Activated CD4-positive, alpha-beta T cell treated with anti-CD3 and anti-CD28 coated beads for 4 hours (primary cell): ENCODE measurements around the gene ANKRD40.
"Not testable (repeated sequence)": the region's sequence is repeated elsewhere in the genome, so short reads cannot be mapped to it uniquely, and the experiment has no call there.

Experiments used
- DNase-seq, 2 donors: peaks; one replicate each; pipeline ENCODE4 v3.0.0-alpha.2; 2020

The ANKRD40 gene

DNA sequence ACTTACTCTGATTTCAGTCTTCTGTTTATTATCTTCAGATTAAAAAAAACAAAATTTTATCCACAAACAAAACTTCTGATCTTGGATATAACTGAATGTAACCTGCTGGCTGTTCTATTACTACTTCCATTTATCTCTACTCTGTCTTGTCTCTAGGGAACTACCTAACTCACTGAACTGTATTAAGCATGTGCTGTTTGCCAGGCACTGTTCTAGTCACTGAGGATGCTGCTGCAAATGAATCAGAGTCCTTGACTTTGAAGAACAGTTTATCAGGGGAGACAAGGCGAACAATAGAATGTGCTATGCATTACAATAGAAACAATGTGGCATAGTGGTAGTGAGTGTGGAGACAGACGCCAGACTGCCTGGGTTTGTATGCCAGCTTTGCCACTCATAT lies 2.3 kb upstream of the ANKRD40 start:
- DNase-seq = no peak

DNA sequence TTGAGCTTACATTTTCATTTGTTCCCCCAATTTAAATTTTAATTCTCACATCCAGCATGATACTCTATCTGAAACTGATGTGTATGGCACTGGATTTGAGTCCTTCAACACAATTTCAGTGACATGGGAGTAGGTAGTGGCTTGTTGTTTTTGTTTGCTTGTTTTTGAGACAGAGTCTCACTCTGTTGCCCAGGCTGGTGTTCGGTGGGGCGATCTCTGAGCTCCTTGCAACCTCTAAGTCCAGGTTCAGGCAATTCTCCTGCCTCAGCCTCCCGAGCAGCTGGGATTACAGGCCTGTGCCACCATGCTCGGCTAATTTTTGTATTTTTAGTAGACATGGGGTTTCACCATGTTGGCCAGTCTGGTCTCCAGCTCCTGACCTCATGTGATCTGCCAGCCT lies 1.3 kb upstream of the ANKRD40 start:
- not testable (repeated sequence) for DNase-seq

DNA sequence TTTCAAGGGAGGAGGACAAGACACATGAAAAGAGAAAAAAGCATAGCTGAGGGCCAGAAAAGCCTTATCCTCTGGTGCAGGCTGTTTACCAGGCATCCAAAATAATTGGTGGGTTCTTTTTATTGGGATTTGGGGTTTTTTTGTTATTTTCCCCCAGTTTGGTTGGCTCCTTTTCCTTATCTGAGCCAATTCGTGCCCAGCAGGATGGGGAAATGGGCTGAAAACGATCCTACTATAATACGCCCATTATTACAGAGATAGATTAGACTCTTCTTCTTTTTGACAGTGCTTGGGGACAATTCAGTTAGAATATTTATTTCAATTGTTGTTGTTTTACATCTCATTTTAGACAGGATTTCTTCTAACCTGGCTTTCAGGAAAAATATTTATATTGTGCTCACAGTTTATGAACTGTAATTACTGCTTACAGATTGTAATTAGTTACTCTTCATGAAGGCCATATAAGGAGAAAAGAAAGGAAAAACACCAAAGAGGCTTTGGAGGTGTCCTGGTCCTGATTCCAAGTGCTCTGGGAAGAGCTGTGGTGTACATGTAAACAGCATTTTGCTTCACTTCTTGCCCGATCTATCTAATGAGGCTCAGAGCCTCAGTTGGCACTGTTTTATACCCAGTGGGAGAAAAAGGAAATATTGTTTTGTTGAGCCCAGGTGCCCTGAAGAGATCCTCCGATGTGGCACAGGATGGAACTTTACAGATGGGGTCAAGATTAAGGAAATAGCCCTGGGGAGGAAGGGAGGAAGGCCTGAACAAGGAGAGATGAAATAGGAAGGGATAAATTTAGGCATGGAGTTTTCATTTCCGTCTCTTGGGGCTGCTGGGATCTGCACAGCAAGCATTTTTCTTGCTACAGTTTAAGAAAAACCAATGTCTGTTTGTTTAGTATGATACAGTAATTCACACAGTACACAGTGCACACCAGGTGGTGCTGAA lies 611 bp upstream of the ANKRD40 start:
- no peak for DNase-seq

DNA sequence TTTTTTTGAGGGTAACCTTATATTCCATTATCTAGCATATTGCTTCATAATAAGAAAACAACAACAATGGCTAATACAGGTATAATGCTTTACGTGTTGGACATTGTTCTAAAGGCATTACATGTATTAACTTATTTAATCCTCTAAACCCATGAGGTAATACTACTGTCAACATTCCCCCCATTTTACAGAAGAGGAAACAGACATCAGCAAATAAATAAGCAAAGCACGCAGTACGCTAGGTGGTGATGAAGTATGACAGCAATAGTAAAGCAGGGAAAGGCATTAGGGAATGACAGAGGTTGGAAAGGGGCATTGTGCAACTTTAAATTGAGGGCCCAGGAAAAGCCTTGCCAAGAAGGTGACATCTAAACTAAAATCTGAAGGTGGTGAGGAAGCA lies 4.6 kb downstream of the ANKRD40 start:
- DNase-seq = no peak

DNA sequence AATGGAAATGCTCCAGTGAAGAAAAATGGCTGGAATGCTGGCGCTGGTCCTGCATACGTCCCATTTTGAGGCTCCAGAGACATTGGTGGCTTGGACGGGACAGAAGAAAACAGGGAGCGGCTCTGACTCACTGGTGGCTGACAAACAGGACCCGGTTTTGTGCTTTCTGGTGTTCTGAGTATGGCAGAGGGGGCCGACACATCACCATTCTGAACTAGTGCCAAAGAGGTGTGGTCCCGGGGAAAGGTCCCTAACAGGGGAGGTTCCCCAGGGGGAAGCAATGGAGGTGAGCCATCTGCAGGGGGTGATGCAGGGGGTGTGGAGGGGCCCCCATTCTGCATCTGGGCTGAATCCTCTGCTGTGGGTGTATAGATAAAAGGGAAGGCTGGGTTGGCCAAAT lies 8.3 kb downstream of the ANKRD40 start:
- no peak for DNase-seq

DNA sequence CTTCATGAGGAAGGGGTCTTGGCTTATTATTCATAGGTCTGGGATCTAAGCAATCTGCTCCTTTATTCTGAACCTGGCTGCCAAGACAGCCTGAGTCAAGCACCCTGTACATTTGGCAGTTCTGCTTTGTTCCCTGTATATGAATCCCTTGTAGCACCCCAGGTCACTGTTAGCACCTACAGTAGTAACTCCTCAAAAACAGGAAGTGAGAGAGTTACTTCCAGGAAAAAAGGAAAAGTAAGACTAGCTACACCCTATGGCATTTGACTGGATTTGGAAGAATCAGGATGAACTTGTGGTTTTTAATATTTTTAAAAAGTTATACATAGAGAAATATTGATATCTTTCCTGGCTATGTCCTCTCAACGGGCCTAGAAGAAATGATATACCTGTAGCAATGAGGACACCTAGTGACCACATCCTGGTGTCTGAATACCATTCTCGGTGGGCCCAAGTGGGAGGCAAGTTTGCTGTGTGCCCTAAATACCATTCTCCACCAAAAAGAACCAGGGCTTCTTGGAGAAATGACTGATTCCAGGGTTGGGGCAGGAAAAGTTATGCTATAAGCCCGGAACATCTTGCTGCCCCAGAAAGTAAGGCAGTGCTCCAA lies 9.9 kb downstream of the ANKRD40 start:
- DNase-seq = no peak

DNA sequence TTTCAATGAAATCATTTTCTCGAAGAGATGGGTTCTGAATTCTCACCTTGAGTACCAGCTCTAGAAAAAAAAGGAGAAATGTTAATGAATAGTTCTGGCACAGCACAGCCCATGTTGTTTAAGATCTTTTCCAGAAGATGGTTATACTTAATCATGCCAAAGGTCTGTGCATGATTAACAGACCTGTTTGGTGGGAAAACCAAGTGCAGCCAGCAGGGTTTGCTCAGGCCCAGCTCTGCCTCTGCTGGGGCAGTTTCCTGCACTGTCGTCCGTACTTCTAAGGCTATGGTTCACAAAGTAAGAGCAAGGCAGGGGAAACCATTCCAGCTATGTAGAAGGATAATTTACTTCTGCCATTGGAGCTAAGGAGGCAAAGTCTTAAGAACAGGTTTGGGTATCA lies 10.7 kb downstream of the ANKRD40 start:
- DNase-seq = no peak

DNA sequence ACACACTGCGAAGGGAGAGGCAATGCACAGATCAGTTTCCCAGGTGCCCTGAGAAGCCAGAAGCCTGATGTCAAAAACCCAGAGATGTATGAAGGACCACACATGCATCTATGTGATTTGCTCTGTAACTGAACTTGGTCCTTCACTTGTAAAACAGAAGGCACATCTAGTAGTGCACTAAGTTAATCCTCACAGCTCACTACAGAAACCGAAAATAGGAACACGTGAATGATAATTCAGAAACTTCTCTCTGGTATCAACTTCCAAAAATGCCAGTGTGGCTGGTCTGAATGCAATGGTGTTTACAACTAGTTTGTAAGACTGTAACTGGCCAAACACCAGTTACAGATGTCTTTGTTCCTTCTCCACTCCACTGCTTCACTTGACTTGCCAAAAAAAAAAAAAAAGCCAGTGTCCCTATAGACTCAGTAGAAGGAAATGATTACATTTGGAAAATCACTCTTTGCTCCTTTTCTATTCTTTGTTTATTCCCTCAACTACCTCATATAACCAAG lies 11.3 kb downstream of the ANKRD40 start:
- no peak for DNase-seq

DNA sequence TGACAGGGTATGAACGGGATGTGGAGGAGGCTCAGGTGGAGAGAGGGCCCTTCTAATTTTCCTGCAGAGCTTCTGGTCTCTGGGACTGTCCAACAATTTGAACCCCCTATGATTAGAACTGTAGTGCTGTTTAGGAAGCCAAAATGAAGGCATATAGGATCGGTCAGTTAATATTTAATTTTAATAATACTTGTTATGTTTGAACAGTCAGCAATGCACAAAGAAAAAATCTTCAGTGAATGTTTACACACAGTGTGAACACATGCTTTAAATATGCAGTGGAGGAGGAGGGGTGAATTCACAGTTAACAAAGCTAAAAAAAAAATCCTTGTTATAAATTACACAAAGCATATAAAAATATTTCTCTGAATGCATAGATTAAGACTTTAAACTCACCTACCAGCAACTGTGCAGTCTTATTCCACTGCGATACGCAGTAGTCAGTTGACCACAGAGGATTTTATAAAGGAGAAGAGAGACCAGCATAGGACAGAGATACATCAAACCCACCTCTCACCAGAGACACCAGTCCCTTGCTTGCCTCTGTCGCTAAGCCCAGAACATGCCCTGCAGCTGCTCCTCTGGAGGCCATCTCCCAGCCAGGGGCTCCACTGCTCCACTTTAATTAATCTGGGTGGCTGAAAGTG lies 14.6 kb downstream of the ANKRD40 start:
- no peak for DNase-seq

DNA sequence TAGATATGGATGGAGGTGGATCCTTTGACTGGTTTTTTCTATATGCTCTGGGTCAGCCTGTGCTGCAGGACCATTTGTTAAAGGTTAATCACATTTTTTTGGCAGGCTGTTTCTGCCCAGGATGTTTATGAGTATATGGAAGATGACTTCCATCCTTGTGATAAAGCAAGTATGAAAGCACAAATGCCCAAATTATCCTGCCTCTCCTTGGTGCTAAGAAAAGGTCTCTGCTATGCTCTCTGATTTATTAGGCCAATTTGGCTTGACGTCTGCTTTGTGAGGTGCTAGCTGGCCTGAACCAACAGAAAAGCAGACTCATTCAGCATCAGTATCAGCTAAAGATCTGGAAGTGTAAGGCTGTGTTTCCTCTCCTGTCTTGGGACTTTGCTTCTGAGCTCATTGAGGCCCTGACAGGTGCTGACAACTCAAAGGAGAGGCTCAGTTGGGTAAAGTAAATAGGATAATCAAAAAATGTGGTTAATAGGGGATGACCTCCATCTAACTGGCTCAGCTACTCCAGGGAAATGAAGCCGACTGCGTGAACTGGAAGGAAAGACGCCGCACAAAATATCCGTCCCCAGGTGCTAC lies 15.2 kb downstream of the ANKRD40 start:
- no peak for DNase-seq

DNA sequence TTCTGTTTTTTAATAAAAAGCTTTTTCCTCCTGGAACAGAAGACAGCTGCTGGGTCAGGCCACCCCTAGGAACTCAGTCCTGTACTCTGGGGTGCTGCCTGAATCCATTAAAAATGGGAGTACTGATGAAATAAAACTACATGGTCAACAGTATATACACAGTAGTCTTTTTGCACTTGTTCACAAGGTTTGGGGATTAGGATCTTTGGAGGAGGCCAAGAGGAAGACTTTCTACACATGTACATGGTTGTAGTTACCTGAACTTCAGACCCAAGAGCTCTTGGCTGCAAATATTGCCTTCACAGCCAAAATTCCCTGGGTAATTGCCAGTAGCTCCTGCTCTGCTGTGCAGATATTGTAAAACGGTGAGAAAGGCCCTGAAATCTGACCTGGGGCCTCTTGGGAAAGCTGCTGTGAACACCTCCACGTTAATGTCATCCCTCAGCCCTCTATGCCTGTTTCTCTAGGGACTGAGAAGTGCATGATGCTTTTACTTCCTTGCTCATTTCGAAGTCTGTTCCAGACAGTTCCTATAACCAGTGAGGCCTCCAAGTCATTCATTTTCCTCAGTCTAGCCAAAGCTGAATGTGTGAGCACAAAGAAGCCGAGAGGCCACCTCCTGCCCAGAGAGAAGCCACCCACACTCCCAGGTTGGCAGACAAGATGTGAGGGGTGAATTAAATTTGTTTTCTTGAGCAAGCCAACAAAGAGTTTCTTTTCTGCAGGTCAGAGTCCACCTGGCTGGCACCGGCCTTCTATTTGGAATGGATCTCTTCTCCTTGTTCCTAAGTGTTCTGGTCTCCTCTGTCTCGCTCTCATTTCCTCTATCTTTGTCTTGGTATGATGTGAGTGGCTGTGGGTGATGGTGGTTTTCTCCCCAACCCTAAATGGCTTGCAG lies 15.9 kb downstream of the ANKRD40 start:
- DNase-seq = no peak

DNA sequence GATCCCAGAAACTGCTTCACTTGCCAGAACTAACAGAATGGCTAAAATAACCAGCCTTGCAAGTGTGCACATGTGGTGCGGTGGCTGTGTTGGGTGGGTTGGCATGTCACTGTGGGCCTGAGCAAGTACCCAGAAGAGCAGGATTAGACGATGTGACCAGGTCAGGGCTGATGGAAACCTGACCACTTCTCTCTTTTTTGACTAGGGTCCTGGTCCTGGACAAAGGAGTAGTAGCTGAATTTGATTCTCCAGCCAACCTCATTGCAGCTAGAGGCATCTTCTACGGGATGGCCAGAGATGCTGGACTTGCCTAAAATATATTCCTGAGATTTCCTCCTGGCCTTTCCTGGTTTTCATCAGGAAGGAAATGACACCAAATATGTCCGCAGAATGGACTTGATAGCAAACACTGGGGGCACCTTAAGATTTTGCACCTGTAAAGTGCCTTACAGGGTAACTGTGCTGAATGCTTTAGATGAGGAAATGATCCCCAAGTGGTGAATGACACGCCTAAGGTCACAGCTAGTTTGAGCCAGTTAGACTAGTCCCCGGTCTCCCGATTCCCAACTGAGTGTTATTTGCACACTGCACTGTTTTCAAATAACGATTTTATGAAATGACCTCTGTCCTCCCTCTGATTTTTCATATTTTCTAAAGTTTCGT lies 16.7 kb downstream of the ANKRD40 start:
- DNase-seq = no peak

DNA sequence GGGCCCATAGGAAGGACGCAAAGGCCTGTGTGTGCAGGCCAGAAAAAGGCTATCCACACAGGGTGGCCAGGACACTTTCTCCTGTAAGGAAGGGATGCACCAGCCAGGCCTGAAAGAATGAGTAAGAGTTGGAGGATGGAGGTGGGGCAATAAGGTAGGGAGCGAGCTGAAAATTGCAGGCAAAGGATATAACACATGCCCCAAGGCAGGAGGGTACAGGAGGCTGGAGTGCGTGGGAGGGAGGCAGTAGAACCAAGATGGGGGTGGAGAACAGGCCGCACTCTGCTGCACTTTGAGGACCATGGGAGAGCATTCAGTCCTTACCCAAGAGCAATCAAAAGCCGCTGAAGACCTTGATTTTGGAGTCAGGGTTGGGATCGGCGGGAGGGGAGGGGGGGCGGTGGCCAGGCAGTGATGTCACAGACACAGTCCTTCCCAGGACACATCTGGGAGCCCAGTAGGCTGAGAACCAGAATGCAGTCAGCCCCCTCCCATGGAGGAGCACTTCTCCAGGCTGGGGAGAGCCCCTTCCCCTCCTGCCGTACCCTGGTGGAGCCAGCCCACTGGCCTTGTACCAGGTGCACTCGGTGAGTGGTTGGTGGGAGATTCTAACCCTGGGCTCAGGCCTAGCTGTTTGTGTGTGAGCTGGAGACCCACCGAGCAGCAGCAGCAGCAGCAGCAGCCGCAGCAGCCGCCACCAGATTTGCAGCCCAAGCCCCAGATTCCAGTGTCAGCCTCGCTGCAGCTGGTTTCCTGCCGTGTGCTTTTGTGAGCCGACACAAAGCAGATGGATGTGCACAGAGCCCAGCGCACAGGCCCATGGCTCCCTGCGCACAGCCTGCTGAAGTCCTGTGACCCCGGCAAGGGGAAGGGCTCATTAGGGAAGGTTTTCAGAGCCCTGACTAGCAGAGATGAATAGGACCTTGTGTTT lies 17.5 kb downstream of the ANKRD40 start:
- DNase-seq = no peak

DNA sequence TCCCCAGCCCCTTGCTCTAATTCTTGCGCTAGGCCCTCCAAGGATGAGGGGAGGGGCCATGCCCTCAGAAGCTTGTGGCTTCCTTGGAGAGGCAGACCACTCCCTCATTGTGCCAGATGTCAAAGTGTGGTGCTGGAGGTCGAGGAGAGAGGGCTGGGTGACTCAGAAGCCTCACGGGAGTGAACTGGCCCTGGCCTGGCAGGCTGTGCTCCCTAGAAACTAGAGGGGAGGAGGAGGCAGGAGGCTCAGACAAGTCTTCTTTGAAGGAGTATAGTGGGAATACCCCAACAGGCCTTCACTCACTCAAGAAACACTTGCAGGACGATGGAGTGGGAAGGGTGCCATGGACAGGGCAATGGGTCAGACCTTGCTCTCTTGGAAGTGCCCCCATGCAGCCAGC lies 18.5 kb downstream of the ANKRD40 start:
- DNase-seq = no peak

DNA sequence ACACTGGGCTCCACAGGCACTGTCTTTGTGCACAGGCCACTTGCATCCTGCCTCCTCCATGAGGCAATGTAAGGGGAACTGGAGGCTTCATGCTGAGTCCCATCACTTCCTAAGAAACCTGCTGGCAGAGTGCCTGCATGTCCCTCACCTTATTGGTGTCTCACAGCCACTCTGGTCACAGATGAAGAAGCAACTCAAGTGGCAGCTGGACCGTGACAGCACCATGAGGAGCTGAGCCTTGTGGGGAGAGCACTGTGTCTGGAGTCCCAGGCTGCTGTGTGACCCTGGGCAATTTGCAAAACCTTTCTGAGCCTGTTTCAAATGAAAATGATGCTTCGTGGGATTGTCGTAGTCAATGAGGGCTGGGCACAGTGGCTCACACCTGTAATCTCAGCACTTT lies 19.5 kb downstream of the ANKRD40 start:
- DNase-seq = no peak

DNA sequence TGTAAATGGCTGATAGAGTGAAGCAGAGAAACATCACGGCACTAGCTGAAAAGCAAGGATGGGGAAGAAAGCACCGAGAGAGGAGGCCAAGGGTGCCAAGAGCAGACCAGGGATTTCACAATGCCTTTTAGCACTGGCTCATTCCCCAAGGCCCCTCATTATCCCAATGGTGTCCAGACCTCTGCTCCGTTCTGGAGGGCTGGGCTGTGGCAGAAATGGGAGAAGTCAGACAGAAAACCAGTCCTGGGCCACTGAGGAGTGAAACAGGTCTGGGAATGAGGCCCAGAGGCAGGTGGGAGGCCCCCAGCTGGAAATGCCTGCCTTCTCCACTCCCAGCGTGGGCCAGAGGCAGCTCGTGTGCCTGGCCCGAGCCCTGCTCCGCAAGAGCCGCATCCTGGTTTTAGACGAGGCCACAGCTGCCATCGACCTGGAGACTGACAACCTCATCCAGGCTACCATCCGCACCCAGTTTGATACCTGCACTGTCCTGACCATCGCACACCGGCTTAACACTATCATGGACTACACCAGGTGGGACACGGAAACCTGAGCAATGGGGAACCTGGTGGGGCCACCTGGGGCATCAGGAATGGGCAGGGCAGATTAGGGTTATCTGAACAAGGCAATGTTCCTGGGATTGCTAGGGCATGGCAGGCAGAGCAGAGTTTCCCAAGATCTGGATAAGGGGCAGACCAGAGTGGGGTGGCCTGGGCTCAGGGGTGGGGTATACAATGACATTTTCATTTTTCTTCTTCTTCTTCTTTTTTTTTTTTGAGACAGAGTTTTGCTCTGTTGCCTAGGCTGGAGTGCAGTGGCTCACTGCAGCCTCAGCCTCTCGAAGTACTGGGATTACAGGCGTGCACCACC lies 20.3 kb downstream of the ANKRD40 start:
- DNase-seq = no peak

DNA sequence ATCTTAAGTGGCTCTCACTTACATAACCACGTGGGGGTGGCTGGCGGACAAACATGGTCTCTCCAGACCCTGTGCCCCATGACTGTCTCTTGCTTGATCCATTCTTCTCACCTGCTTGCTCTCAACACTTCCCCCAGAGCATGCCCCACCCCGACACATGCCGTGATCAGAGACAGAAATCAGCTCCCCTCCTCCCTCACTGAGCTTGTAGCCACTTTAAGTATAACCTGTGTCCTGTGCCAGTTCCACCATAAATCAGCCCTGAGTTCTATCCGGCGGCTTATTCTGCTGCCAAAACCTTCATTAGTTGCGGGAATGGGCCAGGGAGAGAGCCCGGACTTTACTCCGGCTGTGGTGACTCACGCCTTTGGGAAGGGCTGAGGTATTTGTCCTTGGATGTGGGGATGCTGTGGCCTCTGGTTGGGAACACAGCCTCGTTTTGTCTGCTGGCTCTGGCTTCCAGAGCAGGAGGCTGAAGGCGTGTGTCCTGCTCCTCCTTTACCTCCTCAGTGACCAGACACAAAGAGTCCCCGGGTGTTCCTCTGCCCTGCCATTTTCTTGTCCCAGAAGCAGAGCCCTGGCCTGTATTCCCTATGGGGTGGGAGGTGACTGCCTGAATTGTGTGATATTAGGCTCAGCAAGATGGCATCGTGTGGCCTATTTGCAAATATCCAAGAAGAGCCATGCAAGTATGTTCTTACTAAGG lies 21.1 kb downstream of the ANKRD40 start:
- no peak for DNase-seq

DNA sequence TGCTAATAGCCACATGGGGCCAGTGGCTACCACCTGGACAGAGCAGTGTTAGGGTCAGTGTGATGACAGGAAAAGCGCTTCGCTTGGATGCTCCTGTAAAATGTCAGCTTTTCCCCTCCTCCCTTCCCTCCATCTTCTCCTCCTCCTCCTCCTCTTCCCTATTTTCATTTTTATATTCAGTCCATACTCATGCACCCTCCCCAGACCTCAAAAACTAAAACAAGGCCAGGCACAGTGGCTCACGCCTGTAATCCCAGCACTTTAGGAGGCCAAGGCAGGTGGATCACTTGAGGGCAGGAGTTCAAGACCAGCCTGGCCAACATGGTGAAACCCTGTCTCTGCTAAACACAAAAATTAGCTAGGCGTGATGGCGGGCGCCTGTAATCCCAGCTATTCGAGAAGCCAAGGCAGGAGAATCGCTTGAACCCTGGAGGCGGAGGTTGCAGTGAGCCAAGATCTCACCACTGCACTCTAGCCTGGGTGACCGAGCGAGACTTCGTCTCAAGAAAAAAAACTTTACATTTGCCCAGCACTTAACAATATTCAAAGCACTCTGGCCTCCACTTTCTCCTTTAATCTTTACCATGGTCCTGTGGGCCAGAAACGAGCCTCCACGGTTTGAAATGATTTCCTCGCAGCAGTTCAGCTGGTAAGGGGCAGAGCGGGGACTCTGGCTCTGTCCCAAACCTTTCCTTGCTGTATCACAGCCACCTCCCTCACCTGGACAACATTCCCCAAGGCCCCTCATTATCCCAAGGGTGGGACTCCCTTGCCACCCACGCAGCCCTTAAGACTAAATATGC lies 21.8 kb downstream of the ANKRD40 start:
- no peak for DNase-seq
